Naive thymus-derived CD8-positive, alpha-beta T cell (primary cell): Measurements from ENCODE around the gene ANO6. TPM values are rescaled to one million over a fixed set of nuclear protein-coding genes. Genes with fewer than 3 reads are reported as not detected.
A peak's percentile ranks its signal among the peaks of the same experiment; 100 is the strongest.

ENCODE experiments used
- ATAC-seq, 2 donors: fragments of 150-1000 bp; cut with Tn5 transposase in 1 of 2; sonication (Bioruptor Pico), chemical (Tn5 transposase) in 1 of 2; 1 replicate in 1 of 2; 2 replicates in 1 of 2; pipeline ENCODE4 v1.10.0; 2021; ENCODE audit warnings: mild to moderate bottlenecking in 2 of 2, moderate library complexity in 2 of 2
- POLR2A ChIA-PET: fragments of 350-600 bp; sonication (Branson Sonifier 250); formaldehyde crosslinking; loops from one replicate; lab custom pipeline; 2021; ENCODE audit warnings: antibody characterized with exemption; lab: Charles Lee
- DNase-seq, 10 donors: peaks; one replicate each; pipeline versions ENCODE4 v3.0.0 to v3.0.0-alpha.2; 2020 to 2022
- H3K27ac Mint-ChIP-seq, 10 donors: one replicate each; pipeline ENCODE4 v1.8.0; 2020 to 2022; ENCODE audit warnings: mild to moderate bottlenecking in 10 of 10, mixed read lengths in 10 of 10, moderate library complexity in 4 of 10, inconsistent platforms in 1 of 10
- H3K27me3 Mint-ChIP-seq, 5 donors: one replicate each; pipeline ENCODE4 v1.8.0; 2021 to 2022; ENCODE audit warnings: mixed read lengths in 5 of 5
- H3K36me3 Mint-ChIP-seq, 3 donors: one replicate each; pipeline ENCODE4 v1.8.0; 2020 to 2022; ENCODE audit warnings: mixed read lengths in 3 of 3, mild to moderate bottlenecking in 2 of 3, inconsistent platforms in 1 of 3
- H3K4me1 Mint-ChIP-seq, 4 donors: one replicate each; pipeline ENCODE4 v1.8.0; 2021 to 2022; ENCODE audit warnings: mixed read lengths in 4 of 4
- H3K4me3 Mint-ChIP-seq, 10 donors: one replicate each; pipeline ENCODE4 v1.8.0; 2020 to 2022; ENCODE audit warnings: mild to moderate bottlenecking in 10 of 10, mixed read lengths in 10 of 10, moderate library complexity in 6 of 10, inconsistent platforms in 1 of 10
- H3K9me3 Mint-ChIP-seq, 9 donors: one replicate each; pipeline ENCODE4 v1.8.0; 2020 to 2022; ENCODE audit warnings: mixed read lengths in 9 of 9, mild to moderate bottlenecking in 3 of 9, inconsistent platforms in 1 of 9, moderate library complexity in 1 of 9
- polyA plus RNA-seq, 3 donors: library from polyadenylated mRNA; unstranded; fragments of 300-500 nt; fragmentation: Illumina TruSeq; gene quantifications; one replicate each; pipeline ENCODE4 v1.2.3, GENCODE V29; 2021
- total RNA-seq, 8 experiments: library from RNA in 2 of 8; stranded (reverse) in 2 of 8; gene quantifications; one replicate each; pipeline ENCODE4 v1.2.3 and lab custom pipeline; 2021 to 2026

ANO6 gene
- total and polyA plus RNA-seq, 5 experiments from 2014 or later = 13.4 to 18.6 (median 17.5) TPM

DNA sequence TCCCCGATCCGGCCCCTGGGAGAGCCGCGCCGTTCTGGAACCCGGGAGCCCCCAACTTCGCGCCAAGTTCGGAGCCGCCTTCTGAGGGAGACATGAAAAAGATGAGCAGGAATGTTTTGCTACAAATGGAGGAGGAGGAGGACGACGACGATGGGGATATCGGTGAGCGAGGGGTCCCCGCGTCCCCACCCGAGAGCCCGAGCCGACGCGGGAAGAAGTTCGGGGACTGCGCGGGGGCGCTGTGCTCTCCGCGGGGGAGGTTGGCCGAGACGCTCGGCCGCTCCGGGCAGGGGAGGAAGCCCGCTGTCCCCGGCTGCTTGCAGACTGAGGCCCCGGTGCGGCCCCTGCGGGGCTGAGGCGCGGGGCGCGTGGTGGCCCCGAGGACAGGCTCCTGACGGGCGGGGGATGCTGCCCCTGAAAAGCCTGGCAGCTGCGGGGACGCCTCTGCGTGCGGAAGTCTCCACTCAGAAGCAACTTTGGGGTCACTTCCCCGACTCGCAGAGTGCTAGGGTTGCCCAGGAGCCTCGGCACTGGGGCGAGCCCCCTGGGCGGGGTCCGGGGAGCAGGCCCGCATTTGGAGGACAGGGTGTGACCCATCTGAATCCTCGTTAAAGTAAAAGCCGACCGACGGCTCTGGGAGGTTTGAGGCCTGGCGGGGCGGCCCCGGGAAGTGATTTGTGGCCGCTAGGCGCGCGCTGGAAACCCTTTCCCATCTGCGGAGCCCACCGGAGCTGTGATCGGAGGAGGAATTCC lies 511 bp downstream of the ANO6 start:
- peak; percentile 19 to 68 (median 44) for DNase-seq
- peak; percentile 49 to 53 for ATAC-seq
- POLR2A ChIA-PET = interaction anchor here (0.6 to 3.3 kb wide), 8 partner anchors 13 to 1642 kb away, joined by 3 to 11 read pairs (median 4); partner anchors contain the start of gene ARID2
- H3K27me3 Mint-ChIP-seq = no peaks in the 10 kb centered on the region
- peak overlapping the region; percentile 88 to 97 (median 94) for H3K27ac Mint-ChIP-seq
- H3K4me1 Mint-ChIP-seq = peaks cover 20 to 60% (median 52%) of the 10 kb centered on the region in 4 donors
- H3K9me3 Mint-ChIP-seq = no peaks in the 10 kb centered on the region
- H3K4me3 Mint-ChIP-seq = peak overlapping the region; percentile 95 to 100 (median 98)
- H3K36me3 Mint-ChIP-seq = no peaks in the 10 kb centered on the region

DNA sequence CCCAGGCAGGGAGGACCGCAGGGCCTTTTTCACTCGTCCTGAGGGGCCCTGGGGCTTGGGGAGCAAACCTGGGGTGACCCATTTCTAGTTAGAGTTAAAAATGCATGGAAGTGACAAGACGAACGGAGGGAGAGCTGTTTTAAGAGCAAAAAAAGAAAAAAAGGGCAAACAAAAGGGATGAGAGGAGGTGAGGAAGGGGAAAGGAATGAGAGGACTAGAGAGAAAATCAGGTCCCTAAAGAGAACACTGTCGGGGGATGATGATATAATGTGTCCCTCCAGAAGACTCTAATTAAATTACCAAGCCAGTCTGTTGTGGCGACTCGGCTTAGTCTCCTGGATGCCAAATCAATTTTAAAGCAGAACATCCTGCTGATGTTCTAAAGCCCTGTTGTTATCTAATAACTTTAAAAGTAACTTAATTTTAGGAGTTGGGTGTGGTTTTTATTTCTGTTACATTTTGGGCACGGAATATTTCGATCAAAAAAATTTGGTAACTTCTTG lies 1.1 kb downstream of the ANO6 start:
- POLR2A ChIA-PET = interaction anchor here (0.6 to 3.3 kb wide), 4 partner anchors 12 to 1641 kb away, joined by 3 to 11 read pairs (median 4); partner anchors contain the start of gene ARID2
- no peaks in the 10 kb centered on the region for H3K9me3 Mint-ChIP-seq
- DNase-seq = no peak
- no peaks in the 10 kb centered on the region for H3K36me3 Mint-ChIP-seq
- ATAC-seq = no peak
- no peaks in the 10 kb centered on the region for H3K27me3 Mint-ChIP-seq
- peak overlapping the region; percentile 87 to 99 (median 95) for H3K4me3 Mint-ChIP-seq
- H3K27ac Mint-ChIP-seq = peak overlapping the region; percentile 41 to 92 (median 82)
- H3K4me1 Mint-ChIP-seq = peaks cover 20 to 59% (median 49%) of the 10 kb centered on the region in 4 donors

- Mint-ChIP-seq H3K4me1 (peaks cover 23 to 58% (median 53%) of the 10 kb centered on the region in 4 donors), H3K9me3 (no peaks in the 10 kb centered on the region), H3K27ac (peak overlapping the region in 2 of 10 donors; percentile 37 to 72), H3K27me3 (no peaks in the 10 kb centered on the region), H3K4me3 (peak overlapping the region; percentile 87 to 99 (median 95)), H3K36me3 (no peaks in the 10 kb centered on the region)
- POLR2A ChIA-PET = interaction anchor here (3.3 kb wide), 1 partner anchor 11 kb away, joined by 11 read pairs; no protein-coding TSS in a partner anchor
- DNase-seq (no peak), ATAC-seq (no peak)
Measured at GRCh38 chr12:45217846-45218245, 2.0 kb downstream of the ANO6 start.

GRCh38 chr12:45219621-45220020 lies 3.7 kb downstream of the ANO6 start:
- no peak for DNase-seq
- ATAC-seq = no peak
- Mint-ChIP-seq H3K27ac (no peak overlapping the region), H3K4me3 (no peak overlapping the region), H3K9me3 (no peaks in the 10 kb centered on the region), H3K4me1 (peaks cover 22 to 61% (median 47%) of the 10 kb centered on the region in 4 donors), H3K27me3 (no peaks in the 10 kb centered on the region), H3K36me3 (no peaks in the 10 kb centered on the region)
- POLR2A ChIA-PET = no interaction called here

DNA sequence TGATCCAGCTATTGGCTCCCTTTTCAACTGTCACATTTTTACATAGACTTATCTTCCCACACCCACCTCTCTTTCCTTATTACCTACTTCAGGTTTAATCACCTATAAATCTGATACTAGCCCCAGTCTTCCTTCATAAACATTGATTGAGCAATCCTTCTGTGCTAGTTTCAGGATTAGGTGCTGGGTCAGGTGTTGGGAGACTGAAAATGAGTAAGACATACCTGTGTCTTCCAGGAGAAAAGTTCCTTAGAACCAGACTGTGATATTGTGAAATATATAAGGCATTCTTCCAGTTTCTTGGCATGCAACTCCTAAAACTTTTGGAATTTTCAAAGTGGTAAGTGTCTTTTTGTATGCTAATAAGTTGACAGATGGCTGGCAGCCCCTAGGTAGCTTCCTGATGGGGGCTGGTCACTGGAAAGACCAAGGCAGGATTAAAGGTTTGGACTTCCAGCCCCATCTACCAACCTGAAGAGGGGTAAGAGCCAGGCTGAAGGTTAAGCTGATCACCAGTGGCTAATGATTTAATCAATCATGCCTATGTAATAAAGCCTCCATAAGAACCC lies 4.6 kb downstream of the ANO6 start:
- no peak for DNase-seq
- Mint-ChIP-seq H3K27me3 (no peaks in the 10 kb centered on the region), H3K36me3 (peaks cover 0 to 3% (median under 1%) of the 10 kb centered on the region in 3 donors), H3K4me1 (peaks cover 19 to 57% (median 43%) of the 10 kb centered on the region in 4 donors), H3K4me3 (no peak overlapping the region), H3K9me3 (no peaks in the 10 kb centered on the region), H3K27ac (no peak overlapping the region)
- no peak for ATAC-seq
- POLR2A ChIA-PET = interaction anchor here (1.0 kb wide), 1 partner anchor 32 kb away, joined by 3 read pairs; no protein-coding TSS in a partner anchor

- no peak overlapping the region for H3K4me3 Mint-ChIP-seq
- ATAC-seq = no peak
- peaks cover 19 to 57% (median 42%) of the 10 kb centered on the region in 4 donors for H3K4me1 Mint-ChIP-seq
- POLR2A ChIA-PET = interaction anchor here (1.0 kb wide), 1 partner anchor 31 kb away, joined by 3 read pairs; no protein-coding TSS in a partner anchor
- H3K9me3 Mint-ChIP-seq = no peaks in the 10 kb centered on the region
- no peak for DNase-seq
- H3K27ac Mint-ChIP-seq = peak overlapping the region in 1 of 10 donors; percentile 33
- peaks cover 0 to 5% (median 2%) of the 10 kb centered on the region in 3 donors for H3K36me3 Mint-ChIP-seq
- no peaks in the 10 kb centered on the region for H3K27me3 Mint-ChIP-seq
Measured at GRCh38 chr12:45220969-45221368, 5.1 kb downstream of the ANO6 start.

DNA sequence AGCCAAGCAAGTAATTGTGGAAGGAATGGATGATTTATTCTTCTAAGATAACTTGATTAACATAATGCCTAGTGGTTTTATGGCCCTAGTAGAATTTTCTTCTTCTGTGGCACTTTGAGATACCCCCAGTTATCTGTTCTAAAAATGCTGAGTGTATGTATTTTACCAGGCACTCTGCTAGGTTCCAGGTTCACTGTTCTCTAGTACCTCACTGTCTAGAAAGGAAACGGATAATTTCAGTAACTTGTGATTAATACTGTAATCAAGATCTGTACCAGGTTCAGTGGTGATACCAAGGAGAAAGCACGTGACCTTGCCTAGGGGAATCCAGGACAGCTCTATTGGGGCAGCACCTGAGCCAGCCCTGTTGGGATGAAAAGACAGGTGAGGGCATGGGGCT lies 8.0 kb downstream of the ANO6 start:
- Mint-ChIP-seq H3K27me3 (no peaks in the 10 kb centered on the region), H3K36me3 (peaks cover 0 to 15% (median 5%) of the 10 kb centered on the region in 3 donors), H3K4me3 (no peak overlapping the region), H3K4me1 (peaks cover 22 to 64% (median 30%) of the 10 kb centered on the region in 4 donors), H3K27ac (no peak overlapping the region), H3K9me3 (no peaks in the 10 kb centered on the region)
- DNase-seq = no peak
- no peak for ATAC-seq
- POLR2A ChIA-PET = interaction anchor here (0.9 kb wide), 1 partner anchor 8 kb away, joined by 3 read pairs; the partner anchor contains the start of gene ANO6

- no peak for ATAC-seq
- H3K4me3 Mint-ChIP-seq = no peak overlapping the region
- DNase-seq = no peak
- H3K9me3 Mint-ChIP-seq = no peaks in the 10 kb centered on the region
- POLR2A ChIA-PET = interaction anchor here (0.9 kb wide), 1 partner anchor 9 kb away, joined by 3 read pairs; the partner anchor contains the start of gene ANO6
- peaks cover 19 to 64% (median 30%) of the 10 kb centered on the region in 4 donors for H3K4me1 Mint-ChIP-seq
- no peak overlapping the region for H3K27ac Mint-ChIP-seq
- H3K36me3 Mint-ChIP-seq = peaks cover 0 to 16% (median 5%) of the 10 kb centered on the region in 3 donors
- H3K27me3 Mint-ChIP-seq = no peaks in the 10 kb centered on the region
Measured at GRCh38 chr12:45224311-45224710, 8.4 kb downstream of the ANO6 start.

DNA sequence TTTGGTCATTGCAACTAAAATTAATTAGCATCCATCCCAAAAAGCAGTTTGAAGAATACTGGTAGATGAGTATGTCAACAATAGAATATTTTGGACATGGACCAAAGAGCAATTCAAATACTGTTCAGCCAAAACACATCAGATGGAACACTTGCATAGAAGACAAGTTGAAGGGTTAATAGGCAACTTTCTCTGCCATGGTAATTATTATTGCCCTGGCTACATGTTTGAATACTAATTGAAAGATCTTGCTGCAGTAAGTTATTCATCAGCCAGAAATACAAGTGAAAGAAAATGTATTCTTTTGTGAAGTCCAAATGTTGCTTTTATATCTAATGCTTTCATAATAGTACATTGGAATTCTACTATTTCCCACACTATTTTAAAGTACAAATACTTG lies 10.1 kb downstream of the ANO6 start:
- POLR2A ChIA-PET = no interaction called here
- ATAC-seq = no peak
- H3K4me3 Mint-ChIP-seq = no peak overlapping the region
- no peaks in the 10 kb centered on the region for H3K9me3 Mint-ChIP-seq
- peaks cover 7 to 49% (median 22%) of the 10 kb centered on the region in 4 donors for H3K4me1 Mint-ChIP-seq
- no peak overlapping the region for H3K27ac Mint-ChIP-seq
- no peaks in the 10 kb centered on the region for H3K27me3 Mint-ChIP-seq
- H3K36me3 Mint-ChIP-seq = peaks cover 0 to 22% (median 5%) of the 10 kb centered on the region in 3 donors
- DNase-seq = no peak

GRCh38 chr12:45227316-45228067 lies 11.6 kb downstream of the ANO6 start:
- POLR2A ChIA-PET = interaction anchor here (2.8 kb wide), 1 partner anchor 11 kb away, joined by 11 read pairs; the partner anchor contains the start of gene ANO6
- no peak overlapping the region for H3K27ac Mint-ChIP-seq

GRCh38 chr12:45231515-45232145 lies 15.7 kb downstream of the ANO6 start:
- ATAC-seq (no peak), DNase-seq (no peak)
- POLR2A ChIA-PET = no interaction called here
- Mint-ChIP-seq H3K4me3 (no peak overlapping the region), H3K4me1 (peaks cover 18 to 39% (median 26%) of the 10 kb centered on the region in 4 donors), H3K27ac (no peak overlapping the region), H3K9me3 (peaks cover 0 to 3% (median 0%) of the 10 kb centered on the region in 9 donors), H3K27me3 (no peaks in the 10 kb centered on the region), H3K36me3 (peaks cover 0 to 24% (median 0%) of the 10 kb centered on the region in 3 donors)

More at GRCh38 chr12:45227316-45228067, 11.6 kb downstream of the ANO6 start:
- DNase-seq (no peak), ATAC-seq (no peak)
- Mint-ChIP-seq H3K4me3 (no peak overlapping the region), H3K36me3 (peaks cover 0 to 22% (median 5%) of the 10 kb centered on the region in 3 donors), H3K4me1 (peaks cover 14 to 42% (median 16%) of the 10 kb centered on the region in 4 donors), H3K27me3 (no peaks in the 10 kb centered on the region), H3K9me3 (no peaks in the 10 kb centered on the region)
